Activated B cell treated with CpG ODN at 0.5 μM for 24 hours (primary cell): ENCODE results near the gene GAL3ST1. TPM values are rescaled to one million over a fixed set of nuclear protein-coding genes. Genes with fewer than 3 reads are reported as not detected.
"Not testable (repeated sequence)": the region's sequence is repeated elsewhere in the genome, so short reads cannot be mapped to it uniquely, and the experiment has no call there.

Experiments
- ATAC-seq: fragments of 200-7000 bp; cut with Tn5 transposase; one replicate; pipeline ENCODE4 v1.10.0; 2021; ENCODE audit warnings: low read depth, mild to moderate bottlenecking, moderate library complexity
- CTCF ChIA-PET: fragments of 350-600 bp; sonication (Branson Sonifier 250); formaldehyde crosslinking; loops from one replicate; lab custom pipeline; 2021; ENCODE audit warnings: antibody characterized with exemption; lab: Charles Lee
- POLR2A ChIA-PET: fragments of 350-600 bp; sonication (Branson Sonifier 250); formaldehyde crosslinking; loops from one replicate; lab custom pipeline; 2021; ENCODE audit warnings: antibody characterized with exemption; lab: Charles Lee
- DNase-seq: peaks from one replicate; pipeline ENCODE4 v3.0.0; 2022
- H3K27ac Mint-ChIP-seq: one replicate; pipeline ENCODE4 v1.8.0; 2020; ENCODE audit warnings: mixed read lengths
- H3K27me3 Mint-ChIP-seq: one replicate; pipeline ENCODE4 v1.8.0; 2021; ENCODE audit warnings: mixed read lengths
- H3K36me3 Mint-ChIP-seq: one replicate; pipeline ENCODE4 v1.8.0; 2021; ENCODE audit warnings: low read depth, mixed read lengths
- H3K4me1 Mint-ChIP-seq: one replicate; pipeline ENCODE4 v1.8.0; 2021; ENCODE audit warnings: mixed read lengths
- H3K4me3 Mint-ChIP-seq: one replicate; pipeline ENCODE4 v1.8.0; 2020; ENCODE audit warnings: mild to moderate bottlenecking, mixed read lengths
- H3K9me3 Mint-ChIP-seq: one replicate; pipeline ENCODE4 v1.8.0; 2020; ENCODE audit warnings: mixed read lengths
- intact Hi-C: fragments of 100-400 bp; cut with micrococcal nuclease; formaldehyde crosslinking; loops from one replicate; pipeline ENCODE4 v1.15.1; 2024
- total RNA-seq: library from RNA; stranded (reverse); gene quantifications from 2 replicates; pipeline ENCODE4 v1.2.3, GENCODE V29; 2022
- TF ChIP-seq, protein P1 (sequence below): fragments of 200-600 bp; IDR thresholded peaks from one replicate; pipeline ENCODE4 v1.8.0; 2022; ENCODE audit warnings: antibody characterized with exemption, mild to moderate bottlenecking

The GAL3ST1 gene
- total RNA-seq, 1 donor from 2014 or later = not detected

GRCh38 chr22:30555282-30556210 lies 18.9 kb downstream of the GAL3ST1 start:
- ATAC-seq = no peak
- no peaks in the 10 kb centered on the region for H3K36me3 Mint-ChIP-seq
- H3K4me3 Mint-ChIP-seq = no peak overlapping the region
- TF ChIP-seq, protein P1, sequence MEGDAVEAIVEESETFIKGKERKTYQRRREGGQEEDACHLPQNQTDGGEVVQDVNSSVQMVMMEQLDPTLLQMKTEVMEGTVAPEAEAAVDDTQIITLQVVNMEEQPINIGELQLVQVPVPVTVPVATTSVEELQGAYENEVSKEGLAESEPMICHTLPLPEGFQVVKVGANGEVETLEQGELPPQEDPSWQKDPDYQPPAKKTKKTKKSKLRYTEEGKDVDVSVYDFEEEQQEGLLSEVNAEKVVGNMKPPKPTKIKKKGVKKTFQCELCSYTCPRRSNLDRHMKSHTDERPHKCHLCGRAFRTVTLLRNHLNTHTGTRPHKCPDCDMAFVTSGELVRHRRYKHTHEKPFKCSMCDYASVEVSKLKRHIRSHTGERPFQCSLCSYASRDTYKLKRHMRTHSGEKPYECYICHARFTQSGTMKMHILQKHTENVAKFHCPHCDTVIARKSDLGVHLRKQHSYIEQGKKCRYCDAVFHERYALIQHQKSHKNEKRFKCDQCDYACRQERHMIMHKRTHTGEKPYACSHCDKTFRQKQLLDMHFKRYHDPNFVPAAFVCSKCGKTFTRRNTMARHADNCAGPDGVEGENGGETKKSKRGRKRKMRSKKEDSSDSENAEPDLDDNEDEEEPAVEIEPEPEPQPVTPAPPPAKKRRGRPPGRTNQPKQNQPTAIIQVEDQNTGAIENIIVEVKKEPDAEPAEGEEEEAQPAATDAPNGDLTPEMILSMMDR = no peak
- POLR2A ChIA-PET = no interaction called here
- no peak for DNase-seq
- intact Hi-C loops = no loop called here
- no peaks in the 10 kb centered on the region for H3K27me3 Mint-ChIP-seq
- H3K27ac Mint-ChIP-seq = no peak overlapping the region
- no peaks in the 10 kb centered on the region for H3K4me1 Mint-ChIP-seq
- no peaks in the 10 kb centered on the region for H3K9me3 Mint-ChIP-seq
- CTCF ChIA-PET = no interaction called here

DNA sequence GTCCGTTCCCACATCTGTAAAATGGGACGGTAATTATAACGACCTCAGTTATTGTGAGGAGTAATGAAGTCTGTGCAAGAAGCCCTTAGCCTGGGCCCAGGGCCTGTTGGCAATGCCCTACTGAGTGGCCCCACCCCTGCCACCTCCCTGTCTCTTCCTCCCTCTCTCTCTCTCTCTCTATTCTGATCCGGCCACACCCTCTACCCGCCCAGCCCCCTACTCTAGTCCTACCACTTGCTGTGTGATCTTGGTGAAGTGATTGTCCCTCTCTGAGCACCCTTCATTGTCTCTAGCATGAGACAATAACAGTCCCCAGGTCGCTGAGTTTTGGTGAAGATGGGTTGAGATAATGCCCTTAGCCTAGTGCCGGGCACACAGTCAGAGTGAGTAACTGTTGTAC lies 20.5 kb downstream of the GAL3ST1 start:
- H3K27me3 Mint-ChIP-seq = peaks cover 3% of the 10 kb centered on the region
- DNase-seq (no peak), ATAC-seq (no peak)
- H3K4me1 Mint-ChIP-seq = no peaks in the 10 kb centered on the region
- no peak overlapping the region for H3K27ac Mint-ChIP-seq
- no peaks in the 10 kb centered on the region for H3K9me3 Mint-ChIP-seq
- H3K4me3 Mint-ChIP-seq = no peak overlapping the region
- intact Hi-C loops = no loop called here
- POLR2A ChIA-PET = no interaction called here
- no peaks in the 10 kb centered on the region for H3K36me3 Mint-ChIP-seq
- TF ChIP-seq, protein P1 = no peak
- CTCF ChIA-PET = no interaction called here

GRCh38 chr22:30552719-30553118 lies 21.7 kb downstream of the GAL3ST1 start:
- TF ChIP-seq, protein P1 = no peak
- H3K27me3 Mint-ChIP-seq = peaks cover 8% of the 10 kb centered on the region
- no peak for ATAC-seq
- no peaks in the 10 kb centered on the region for H3K36me3 Mint-ChIP-seq
- POLR2A ChIA-PET = interaction anchor here (0.6 kb wide), 1 partner anchor 93 kb away, joined by 6 read pairs; no protein-coding TSS in a partner anchor
- no peak for DNase-seq
- no peaks in the 10 kb centered on the region for H3K9me3 Mint-ChIP-seq
- intact Hi-C loops = no loop called here
- no peak overlapping the region for H3K4me3 Mint-ChIP-seq
- H3K4me1 Mint-ChIP-seq = no peaks in the 10 kb centered on the region
- H3K27ac Mint-ChIP-seq = no peak overlapping the region
- CTCF ChIA-PET = no interaction called here

DNA sequence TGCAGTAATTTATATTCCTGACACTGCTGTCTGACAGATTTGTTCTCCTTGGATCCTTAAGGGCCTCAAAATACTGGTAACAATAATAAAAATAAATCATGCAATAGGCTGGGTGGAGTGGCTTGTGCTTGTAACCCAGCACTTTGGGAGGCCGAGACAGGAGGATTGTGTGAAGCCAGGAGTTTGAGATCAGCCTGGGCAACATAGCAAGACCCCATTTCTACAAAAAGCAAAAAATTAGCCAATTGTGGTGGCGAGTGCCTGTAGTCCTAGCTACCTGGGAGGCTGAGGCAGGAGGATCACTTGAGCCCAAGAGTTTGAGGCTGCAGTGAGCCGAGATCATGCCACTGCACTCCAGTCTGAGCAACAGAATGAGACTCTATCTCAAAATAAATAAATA lies 22.7 kb downstream of the GAL3ST1 start:
- H3K27me3 Mint-ChIP-seq, DNase-seq, H3K36me3 Mint-ChIP-seq, H3K4me1 Mint-ChIP-seq, H3K4me3 Mint-ChIP-seq, ATAC-seq, POLR2A ChIA-PET, H3K27ac Mint-ChIP-seq, CTCF ChIA-PET, intact Hi-C loops, H3K9me3 Mint-ChIP-seq: not testable (repeated sequence)

- Mint-ChIP-seq H3K36me3 (no peaks in the 10 kb centered on the region), H3K4me1 (no peaks in the 10 kb centered on the region), H3K4me3 (no peak overlapping the region), H3K9me3 (no peaks in the 10 kb centered on the region), H3K27me3 (peaks cover 28% of the 10 kb centered on the region), H3K27ac (no peak overlapping the region)
- TF ChIP-seq, protein P1 = no peak
- CTCF ChIA-PET = no interaction called here
- DNase-seq (no peak), ATAC-seq (no peak)
- POLR2A ChIA-PET = no interaction called here
- intact Hi-C loops = no loop called here
Observed at GRCh38 chr22:30547188-30547587, 27.3 kb downstream of the GAL3ST1 start.
